Activated CD4-positive, alpha-beta memory T cell treated with anti-CD3 and anti-CD28 coated beads, Interleukin-2, amount 10 ng/mL, durations not matched to agents 7 days and 5 days (primary cell): ENCODE data around the gene SH3RF3. TPM values are rescaled to one million over a fixed set of nuclear protein-coding genes. Genes with fewer than 3 reads are reported as not detected.

Source experiments
- CTCF ChIA-PET: fragments of 350-600 bp; sonication (Branson Sonifier 250); formaldehyde crosslinking; loops from one replicate; lab custom pipeline; 2021; ENCODE audit warnings: antibody characterized with exemption, inconsistent platforms; lab: Charles Lee
- POLR2A ChIA-PET: fragments of 350-600 bp; sonication (Branson Sonifier 250); formaldehyde crosslinking; loops from one replicate; lab custom pipeline; 2021; ENCODE audit warnings: antibody characterized with exemption; lab: Charles Lee
- DNase-seq: peaks from one replicate; pipeline ENCODE4 v3.0.0-alpha.2; 2020
- H3K27ac Mint-ChIP-seq: one replicate; pipeline ENCODE4 v1.8.0; 2021; ENCODE audit warnings: mild to moderate bottlenecking, mixed read lengths
- H3K27me3 Mint-ChIP-seq: one replicate; pipeline ENCODE4 v1.8.0; 2021; ENCODE audit warnings: mixed read lengths
- H3K36me3 Mint-ChIP-seq: one replicate; pipeline ENCODE4 v1.8.0; 2021; ENCODE audit warnings: low read depth, mixed read lengths
- H3K4me1 Mint-ChIP-seq: one replicate; pipeline ENCODE4 v1.8.0; 2021; ENCODE audit warnings: mixed read lengths
- H3K4me3 Mint-ChIP-seq: one replicate; pipeline ENCODE4 v1.8.0; 2021; ENCODE audit warnings: mild to moderate bottlenecking, mixed read lengths
- H3K9me3 Mint-ChIP-seq: one replicate; pipeline ENCODE4 v1.8.0; 2021; ENCODE audit warnings: mixed read lengths
- total RNA-seq, 2 experiments: library from RNA; stranded (reverse); gene quantifications; one replicate each; pipeline ENCODE4 v1.2.3, GENCODE V29; 2021

The SH3RF3 gene
- total RNA-seq, 2 experiments from 2014 or later: 0.23 to 0.45 TPM

- H3K36me3 Mint-ChIP-seq: no peaks in the 10 kb centered on the region
- CTCF ChIA-PET: interaction anchor here (1.4 kb wide), 1 partner anchor 19 kb away, joined by 3 read pairs; no protein-coding TSS in a partner anchor
- no peak for DNase-seq
- peaks cover 32% of the 10 kb centered on the region for H3K27me3 Mint-ChIP-seq
- H3K4me3 Mint-ChIP-seq: no peak overlapping the region
- POLR2A ChIA-PET: no interaction called here
- no peaks in the 10 kb centered on the region for H3K4me1 Mint-ChIP-seq
- H3K27ac Mint-ChIP-seq: no peak overlapping the region
- no peaks in the 10 kb centered on the region for H3K9me3 Mint-ChIP-seq
Observed at GRCh38 chr2:109257653-109258052, 128.6 kb downstream of the SH3RF3 start.

GRCh38 chr2:109258376-109258775 is 129.4 kb downstream of the SH3RF3 start:
- CTCF ChIA-PET: interaction anchor here (1.4 kb wide), 1 partner anchor 20 kb away, joined by 3 read pairs; no protein-coding TSS in a partner anchor
- no peak overlapping the region for H3K4me3 Mint-ChIP-seq

GRCh38 chr2:109258905-109259540 is 130.0 kb downstream of the SH3RF3 start:
- Mint-ChIP-seq H3K27me3 (peaks cover 29% of the 10 kb centered on the region), H3K4me3 (no peak overlapping the region), H3K27ac (no peak overlapping the region), H3K36me3 (no peaks in the 10 kb centered on the region), H3K9me3 (no peaks in the 10 kb centered on the region), H3K4me1 (no peaks in the 10 kb centered on the region)
- ChIA-PET POLR2A (no interaction called here), CTCF (no interaction called here)
- DNase-seq: no peak

More at GRCh38 chr2:109258376-109258775, 129.4 kb downstream of the SH3RF3 start:
- H3K9me3 Mint-ChIP-seq: no peaks in the 10 kb centered on the region
- no peaks in the 10 kb centered on the region for H3K36me3 Mint-ChIP-seq
- POLR2A ChIA-PET: no interaction called here
- no peaks in the 10 kb centered on the region for H3K4me1 Mint-ChIP-seq
- H3K27me3 Mint-ChIP-seq: peaks cover 32% of the 10 kb centered on the region
- H3K27ac Mint-ChIP-seq: no peak overlapping the region
- no peak for DNase-seq

GRCh38 chr2:109259671-109260070 is 130.7 kb downstream of the SH3RF3 start:
- H3K4me3 Mint-ChIP-seq: no peak overlapping the region
- POLR2A ChIA-PET: no interaction called here
- H3K36me3 Mint-ChIP-seq: no peaks in the 10 kb centered on the region
- CTCF ChIA-PET: no interaction called here
- no peaks in the 10 kb centered on the region for H3K4me1 Mint-ChIP-seq
- no peak for DNase-seq
- no peak overlapping the region for H3K27ac Mint-ChIP-seq
- no peaks in the 10 kb centered on the region for H3K9me3 Mint-ChIP-seq
- peaks cover 23% of the 10 kb centered on the region for H3K27me3 Mint-ChIP-seq

- H3K4me3 Mint-ChIP-seq: no peak overlapping the region
- H3K36me3 Mint-ChIP-seq: no peaks in the 10 kb centered on the region
- no peak overlapping the region for H3K27ac Mint-ChIP-seq
- peaks cover 23% of the 10 kb centered on the region for H3K27me3 Mint-ChIP-seq
- no peaks in the 10 kb centered on the region for H3K9me3 Mint-ChIP-seq
- ChIA-PET POLR2A (no interaction called here), CTCF (no interaction called here)
- DNase-seq: no peak
- H3K4me1 Mint-ChIP-seq: no peaks in the 10 kb centered on the region
Observed at GRCh38 chr2:109260116-109260855, 131.3 kb downstream of the SH3RF3 start.

- DNase-seq: no peak
- H3K4me1 Mint-ChIP-seq: no peaks in the 10 kb centered on the region
- no peak overlapping the region for H3K27ac Mint-ChIP-seq
- H3K27me3 Mint-ChIP-seq: peaks cover 20% of the 10 kb centered on the region
- ChIA-PET CTCF (no interaction called here), POLR2A (no interaction called here)
- H3K36me3 Mint-ChIP-seq: no peaks in the 10 kb centered on the region
- H3K4me3 Mint-ChIP-seq: no peak overlapping the region
- no peaks in the 10 kb centered on the region for H3K9me3 Mint-ChIP-seq
Observed at GRCh38 chr2:109260886-109261700, 132.1 kb downstream of the SH3RF3 start.

- H3K27ac Mint-ChIP-seq: no peak overlapping the region
- no peaks in the 10 kb centered on the region for H3K36me3 Mint-ChIP-seq
- no peak overlapping the region for H3K4me3 Mint-ChIP-seq
- peaks cover 11% of the 10 kb centered on the region for H3K27me3 Mint-ChIP-seq
- no peaks in the 10 kb centered on the region for H3K9me3 Mint-ChIP-seq
- ChIA-PET POLR2A (no interaction called here), CTCF (interaction anchor here (1.1 kb wide), 1 partner anchor 24 kb away, joined by 3 read pairs; no protein-coding TSS in a partner anchor)
- DNase-seq: no peak
- H3K4me1 Mint-ChIP-seq: no peaks in the 10 kb centered on the region
Observed at GRCh38 chr2:109261906-109262631, 133.1 kb downstream of the SH3RF3 start.

- POLR2A ChIA-PET: no interaction called here
- Mint-ChIP-seq H3K27ac (no peak overlapping the region), H3K9me3 (no peaks in the 10 kb centered on the region), H3K4me3 (no peak overlapping the region), H3K4me1 (no peaks in the 10 kb centered on the region), H3K27me3 (peaks cover 15% of the 10 kb centered on the region), H3K36me3 (no peaks in the 10 kb centered on the region)
- DNase-seq: no peak
- CTCF ChIA-PET: no interaction called here
Observed at GRCh38 chr2:109264595-109265328, 135.8 kb downstream of the SH3RF3 start.

GRCh38 chr2:109265369-109265768 is 136.4 kb downstream of the SH3RF3 start:
- ChIA-PET POLR2A (no interaction called here), CTCF (no interaction called here)
- Mint-ChIP-seq H3K4me3 (no peak overlapping the region), H3K27me3 (peaks cover 15% of the 10 kb centered on the region), H3K36me3 (no peaks in the 10 kb centered on the region), H3K4me1 (no peaks in the 10 kb centered on the region), H3K9me3 (no peaks in the 10 kb centered on the region), H3K27ac (no peak overlapping the region)
- DNase-seq: no peak

GRCh38 chr2:109265953-109266352 is 136.9 kb downstream of the SH3RF3 start:
- H3K9me3 Mint-ChIP-seq: no peaks in the 10 kb centered on the region
- no peak for DNase-seq
- no peak overlapping the region for H3K4me3 Mint-ChIP-seq
- H3K36me3 Mint-ChIP-seq: no peaks in the 10 kb centered on the region
- ChIA-PET CTCF (no interaction called here), POLR2A (no interaction called here)
- no peaks in the 10 kb centered on the region for H3K4me1 Mint-ChIP-seq
- no peak overlapping the region for H3K27ac Mint-ChIP-seq
- H3K27me3 Mint-ChIP-seq: peaks cover 15% of the 10 kb centered on the region

- Mint-ChIP-seq H3K4me3 (no peak overlapping the region), H3K27ac (no peak overlapping the region), H3K36me3 (no peaks in the 10 kb centered on the region), H3K9me3 (no peaks in the 10 kb centered on the region), H3K27me3 (peaks cover 15% of the 10 kb centered on the region), H3K4me1 (no peaks in the 10 kb centered on the region)
- DNase-seq: no peak
- ChIA-PET POLR2A (no interaction called here), CTCF (interaction anchor here (1.3 kb wide), 1 partner anchor 244 kb away, joined by 4 read pairs; no protein-coding TSS in a partner anchor)
Observed at GRCh38 chr2:109266496-109266895, 137.5 kb downstream of the SH3RF3 start.
